Activated CD8-positive, alpha-beta memory T cell treated with anti-CD3 and anti-CD28 coated beads for 1 hour (primary cell): Measurements from ENCODE around the gene NAT14.

Experiments used
- DNase-seq, 2 donors: peaks; one replicate each; pipeline ENCODE4 v3.0.0-alpha.2; 2020; ENCODE audit warnings: low read depth in 1 of 2; ENCODE audit errors: extremely low read depth in 1 of 2

The NAT14 gene

DNA sequence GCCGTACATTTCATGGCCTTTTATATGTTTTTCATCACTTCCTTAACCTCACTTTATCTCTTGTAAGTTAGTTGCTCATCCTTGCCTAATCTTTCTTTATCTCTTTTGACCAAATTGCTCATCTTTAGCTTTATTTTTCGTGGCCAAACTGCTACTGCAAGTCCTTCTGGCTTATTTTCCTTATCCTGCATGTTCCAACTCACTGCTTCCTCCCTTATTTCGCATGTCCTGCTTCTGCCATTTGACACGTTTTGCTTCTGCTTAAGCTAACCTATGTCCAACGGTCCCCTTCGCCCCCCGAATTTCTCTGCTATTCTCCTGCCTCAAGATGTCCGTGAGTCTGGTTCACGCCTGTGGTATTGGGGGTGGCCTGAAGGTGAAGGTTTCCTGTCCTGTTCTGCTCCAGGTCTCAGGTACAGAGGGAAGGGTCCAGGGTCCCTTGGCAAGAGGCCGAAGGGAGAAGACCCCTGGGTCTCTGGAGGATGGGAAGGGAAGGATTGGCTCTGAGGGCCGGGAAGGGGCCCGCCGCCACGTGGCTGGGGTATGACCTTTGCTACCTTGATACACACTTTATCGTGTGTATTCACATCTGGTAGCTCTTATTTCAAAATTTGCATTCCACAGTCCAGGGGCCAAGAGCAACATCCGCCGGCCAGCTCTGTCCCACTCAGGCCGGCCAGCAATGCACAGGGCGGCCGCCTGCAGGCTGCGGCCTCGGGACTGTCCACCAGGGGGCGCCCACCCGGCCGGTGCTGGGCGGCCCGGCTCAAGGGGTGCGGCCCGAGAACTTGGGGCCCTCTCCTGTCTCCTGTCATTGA is 17.5 kb upstream of the NAT14 start:
- peak in 1 of 2 donors; percentile 65 for DNase-seq

GRCh38 chr19:55468054-55468393 is 17.0 kb upstream of the NAT14 start:
- DNase-seq = no peak

- DNase-seq = no peak
These were observed 13.7 kb upstream of the NAT14 start for GRCh38 chr19:55471266-55471665.

- DNase-seq = no peak
These were observed 12.5 kb upstream of the NAT14 start for GRCh38 chr19:55472463-55472862.

GRCh38 chr19:55473225-55474012 is 11.6 kb upstream of the NAT14 start:
- no peak for DNase-seq

GRCh38 chr19:55474269-55475265 is 10.4 kb upstream of the NAT14 start:
- DNase-seq = no peak

GRCh38 chr19:55476100-55476775 is 8.8 kb upstream of the NAT14 start, which contains the start of gene ZNF628:
Gene ZNF628, plus strand, starts transcription at chr19:55476617. Its CDS starts 3,294 bp downstream, at chr19:55479911.
- peak; percentile 92 to 96 for DNase-seq

GRCh38 chr19:55477905-55478304 is 7.1 kb upstream of the NAT14 start:
- no peak for DNase-seq

GRCh38 chr19:55478364-55478763 is 6.6 kb upstream of the NAT14 start:
- DNase-seq = no peak

GRCh38 chr19:55479045-55479444 is 5.9 kb upstream of the NAT14 start:
- no peak for DNase-seq

DNA sequence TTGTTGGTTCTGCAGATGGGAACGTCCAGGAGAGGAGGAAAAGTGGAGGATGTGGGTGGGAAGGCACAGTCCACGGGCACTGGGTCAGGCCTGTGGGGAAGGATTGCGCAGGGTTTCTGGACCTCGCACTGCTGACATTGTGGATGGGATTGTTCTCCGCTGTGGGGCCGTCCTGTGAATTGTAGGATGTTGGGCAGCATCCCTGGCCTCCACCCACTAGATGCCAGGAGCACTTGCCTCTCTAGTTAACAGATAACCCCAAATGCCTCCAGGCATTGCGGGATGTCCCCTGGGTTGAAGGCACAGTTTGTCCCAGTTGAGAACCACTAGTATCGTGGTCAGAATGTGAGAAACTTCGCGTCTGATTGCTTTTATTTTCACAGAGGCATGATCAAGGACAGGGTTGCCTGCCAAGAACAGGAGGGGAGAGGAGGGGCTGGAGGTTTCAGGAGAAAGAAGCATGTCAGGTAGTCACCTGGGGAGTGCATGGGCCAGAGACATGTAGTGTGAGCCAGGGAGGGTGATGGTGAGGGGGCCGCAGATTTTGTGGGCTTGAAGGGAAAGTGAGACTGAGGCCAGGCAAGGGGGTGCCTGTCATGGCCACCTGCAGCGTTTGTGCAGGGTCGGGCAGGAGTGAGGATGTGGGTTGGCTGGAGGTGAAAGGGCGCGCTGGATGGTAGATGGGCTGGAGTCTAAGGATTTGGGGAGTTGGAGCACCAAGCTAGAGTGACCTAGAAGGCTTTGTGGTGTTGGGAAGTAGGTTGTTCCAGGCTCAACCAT is 5.3 kb upstream of the NAT14 start:
- DNase-seq = no peak

GRCh38 chr19:55481148-55481793 is 3.7 kb upstream of the NAT14 start:
- no peak for DNase-seq

- DNase-seq = no peak
These were observed 3.2 kb upstream of the NAT14 start for GRCh38 chr19:55481794-55482155.

DNA sequence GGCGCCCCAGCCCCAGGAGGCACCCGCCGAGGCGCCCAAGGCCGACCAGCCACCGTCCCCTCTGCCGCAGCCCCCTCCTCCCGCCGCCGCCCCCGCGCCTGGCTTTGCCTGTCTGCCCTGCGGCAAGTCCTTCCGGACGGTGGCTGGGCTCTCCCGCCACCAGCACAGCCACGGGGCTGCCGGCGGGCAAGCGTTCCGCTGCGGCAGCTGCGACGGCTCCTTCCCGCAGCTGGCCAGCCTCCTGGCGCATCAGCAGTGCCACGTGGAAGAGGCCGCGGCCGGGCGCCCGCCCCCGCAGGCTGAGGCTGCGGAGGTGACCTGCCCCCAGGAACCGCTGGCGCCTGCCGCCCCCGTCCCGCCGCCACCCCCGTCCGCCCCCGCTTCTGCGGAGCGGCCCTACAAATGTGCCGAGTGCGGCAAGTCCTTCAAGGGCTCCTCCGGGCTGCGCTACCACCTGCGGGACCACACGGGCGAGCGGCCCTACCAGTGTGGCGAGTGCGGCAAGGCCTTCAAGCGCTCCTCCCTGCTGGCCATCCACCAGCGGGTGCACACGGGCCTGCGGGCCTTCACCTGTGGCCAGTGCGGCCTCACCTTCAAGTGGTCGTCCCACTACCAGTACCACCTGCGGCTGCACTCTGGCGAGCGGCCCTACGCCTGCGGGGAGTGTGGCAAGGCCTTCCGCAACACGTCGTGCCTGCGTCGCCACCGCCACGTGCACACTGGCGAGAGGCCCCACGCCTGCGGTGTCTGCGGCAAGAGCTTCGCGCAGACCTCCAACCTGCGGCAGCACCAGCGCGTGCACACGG is 2.6 kb upstream of the NAT14 start:
- DNase-seq = no peak

DNA sequence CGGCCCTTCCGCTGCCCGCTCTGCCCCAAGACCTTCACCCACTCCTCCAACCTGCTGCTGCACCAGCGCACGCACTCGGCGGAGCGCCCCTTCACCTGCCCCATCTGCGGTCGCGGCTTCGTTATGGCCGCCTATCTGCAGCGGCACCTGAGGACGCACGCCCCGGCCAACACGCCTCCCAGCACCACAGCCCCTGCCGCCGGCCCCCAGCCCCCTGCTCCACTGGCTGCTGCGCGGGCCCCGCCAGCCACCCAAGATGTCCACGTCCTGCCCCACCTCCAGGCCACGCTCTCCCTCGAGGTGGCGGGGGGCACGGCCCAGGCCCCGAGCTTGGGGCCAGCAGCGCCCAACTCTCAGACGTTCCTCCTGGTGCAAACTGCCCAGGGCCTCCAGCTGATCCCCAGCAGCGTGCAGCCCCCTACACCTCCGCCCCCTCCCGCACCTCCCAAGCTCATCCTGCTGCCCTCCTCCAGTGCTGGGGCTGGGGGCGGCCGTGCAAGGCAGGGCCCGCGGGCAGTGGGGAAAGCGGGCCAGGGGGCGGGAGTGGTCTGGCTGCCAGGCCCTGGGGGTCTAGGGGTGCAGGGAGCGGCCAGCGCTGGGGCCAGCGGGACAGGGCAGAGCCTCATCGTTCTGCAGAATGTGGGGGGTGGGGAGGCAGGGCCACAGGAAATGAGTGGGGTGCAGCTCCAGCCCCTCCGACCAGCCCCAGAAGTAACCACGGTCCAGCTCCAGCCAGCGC is 1.9 kb upstream of the NAT14 start:
- DNase-seq = no peak

DNA sequence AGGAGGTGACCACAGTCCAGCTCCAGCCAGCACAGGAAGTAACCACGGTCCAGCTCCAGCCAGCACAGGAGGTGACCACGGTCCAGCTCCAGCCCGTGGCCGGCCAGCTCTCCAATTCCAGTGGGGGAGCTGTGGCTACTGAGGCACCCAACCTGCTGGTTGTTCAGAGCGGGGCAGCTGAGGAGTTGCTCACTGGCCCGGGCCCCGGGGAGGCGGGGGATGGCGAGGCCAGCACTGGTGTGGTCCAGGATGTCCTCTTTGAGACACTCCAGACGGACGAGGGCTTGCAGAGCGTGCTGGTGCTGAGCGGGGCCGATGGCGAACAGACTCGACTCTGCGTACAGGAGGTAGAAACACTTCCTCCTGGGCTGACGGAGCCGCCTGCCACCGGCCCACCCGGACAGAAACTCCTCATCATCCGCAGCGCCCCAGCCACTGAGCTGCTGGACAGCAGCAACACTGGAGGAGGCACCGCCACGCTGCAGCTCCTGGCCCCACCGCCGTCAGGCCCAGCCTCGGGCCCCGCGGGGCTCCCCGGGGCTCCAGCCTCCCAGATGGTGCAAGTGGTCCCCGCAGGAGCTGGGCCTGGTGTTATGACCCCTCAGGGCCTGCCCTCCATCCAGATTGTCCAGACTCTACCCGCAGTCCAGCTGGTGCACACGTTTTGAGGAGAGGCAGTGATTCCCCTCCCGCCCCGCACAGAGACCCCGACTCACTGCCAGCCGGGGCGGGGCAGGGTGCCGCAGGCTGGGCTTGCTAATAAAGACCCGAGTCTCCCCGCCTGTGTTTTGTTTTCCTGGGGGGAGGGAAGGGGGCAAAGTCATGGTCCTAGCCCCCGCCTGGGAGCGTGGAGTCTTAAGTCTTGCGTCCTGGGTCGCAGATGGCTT is 1.0 kb upstream of the NAT14 start:
- no peak for DNase-seq
